K562 (cell line): ENCODE results near the gene SMC4. TPM values are rescaled to one million over a fixed set of nuclear protein-coding genes. Genes with fewer than 3 reads are reported as not detected.
A peak's percentile ranks its signal among the peaks of the same experiment; 100 is the strongest.

Experiments
- CEBPB ChIP-seq: fragments of 450-650 bp; IDR thresholded peaks from 2 replicates; pipeline ENCODE4 v1.6.1; 2016; ENCODE audit warnings: missing genetic modification characterization, missing compliant biosample characterization
- CHAMP1 ChIP-seq: fragments of 450-650 bp; IDR thresholded peaks from 2 replicates; pipeline ENCODE4 v1.6.1; 2016; ENCODE audit warnings: mild to moderate bottlenecking
- CHCHD3 ChIP-seq: fragments of 250-450 bp; sonication (Bioruptor Pico); IDR thresholded peaks from 2 replicates; pipeline ENCODE4 v2.1.2; 2022; ENCODE audit warnings: mild to moderate bottlenecking
- EP300 ChIP-seq: IDR thresholded peaks from 2 replicates; pipeline ENCODE4 v1.6.1; 2012; ENCODE audit warnings: low read length, improper control_type of control experiment
- GTF2E2 ChIP-seq: fragments of 200-800 bp; sonication (Bioruptor generic); IDR thresholded peaks from 2 replicates; pipeline ENCODE4 v1.6.1; 2016; ENCODE audit warnings: missing genetic modification characterization, missing compliant biosample characterization
- HNRNPL ChIP-seq: fragments of 200-400 bp; formaldehyde crosslinking; IDR thresholded peaks from 2 replicates; pipeline ENCODE4 v1.6.1; 2017; ENCODE audit warnings: low read depth, mild to moderate bottlenecking, low read length
- KLF6 ChIP-seq: fragments of 250-450 bp; sonication (Bioruptor Pico); IDR thresholded peaks from 2 replicates; pipeline ENCODE4 v1.4.0; 2020; ENCODE audit warnings: mild to moderate bottlenecking, moderate library complexity, borderline replicate concordance
- NELFE ChIP-seq: IDR thresholded peaks from 2 replicates; pipeline ENCODE4 v1.6.1; 2011; ENCODE audit warnings: mild to moderate bottlenecking; ENCODE audit not compliant: insufficient read depth, insufficient read length
- NR0B1 ChIP-seq: fragments of 450-650 bp; IDR thresholded peaks from one replicate; pipeline ENCODE4 v1.6.1; 2018; ENCODE audit warnings: mild to moderate bottlenecking, moderate library complexity; ENCODE audit not compliant: partially characterized antibody
- NR2C1 ChIP-seq, 2 experiments: fragments of 450-650 bp; IDR thresholded peaks; 2 replicates each; pipeline ENCODE4 v1.6.1; 2017; ENCODE audit warnings: mild to moderate bottlenecking in 2 of 2, antibody characterized with exemption in 1 of 2, inconsistent platforms in 1 of 2, missing compliant biosample characterization in 1 of 2, missing genetic modification characterization in 1 of 2
- RBM22 ChIP-seq: fragments of 200-400 bp; formaldehyde crosslinking; IDR thresholded peaks from 2 replicates; pipeline ENCODE4 v1.6.1; 2018; ENCODE audit warnings: low read length, low read depth; ENCODE audit not compliant: poor library complexity, severe bottlenecking
- TAF9B ChIP-seq: fragments of 450-650 bp; IDR thresholded peaks from 2 replicates; pipeline ENCODE4 v1.6.1; 2018; ENCODE audit warnings: mild to moderate bottlenecking; ENCODE audit not compliant: partially characterized antibody
- ZBTB43 ChIP-seq: sonication (generic); formaldehyde crosslinking; IDR thresholded peaks from 2 replicates; pipeline ENCODE4 v1.8.0; 2023; ENCODE audit warnings: mild to moderate bottlenecking, missing genetic modification reagents
- ZNF212 ChIP-seq: fragments of 450-650 bp; formaldehyde crosslinking; IDR thresholded peaks from 2 replicates; pipeline ENCODE4 v1.4.0; 2020; ENCODE audit warnings: mild to moderate bottlenecking
- ZNF408 ChIP-seq: fragments of 250-450 bp; sonication (Bioruptor Pico); IDR thresholded peaks from 2 replicates; pipeline ENCODE4 v1.4.0; 2020; ENCODE audit warnings: low read depth, mild to moderate bottlenecking, moderate library complexity
- polyA plus RNA-seq, 8 experiments: library from polyadenylated mRNA; depleted of rRNA in 4 of 8; stranded (reverse) in 5 of 8; unstranded in 3 of 8; fragments of >200 nt; fragmentation: Nextera tagmentation in 2 of 8; fragmentation: Illumina TruSeq in 1 of 8; extraction: Ambion mirVana in 2 of 8; extraction: Trizol in 1 of 8; gene quantifications; 2 replicates each; pipeline versions ENCODE4 v1.2.1 to v1.2.3, GENCODE V29; 2011 to 2014; ENCODE audit warnings: inconsistent platforms in 1 of 8, missing spikeins in 1 of 8
- total RNA-seq, 7 experiments: library from RNA; depleted of rRNA in 6 of 7; stranded (reverse); fragments of >200 nt in 6 of 7; fragmentation: Illumina TruSeq in 2 of 7; extraction: Trizol in 2 of 7; gene quantifications; 2 replicates each; pipeline versions ENCODE4 v1.2.1 to v1.2.3, GENCODE V29; 2011 to 2021; ENCODE audit warnings: low replicate concordance in 1 of 7
- TF ChIP-seq, protein P1 (sequence below): fragments of 450-650 bp; IDR thresholded peaks from 2 replicates; pipeline ENCODE4 v1.6.1; 2017; ENCODE audit warnings: antibody characterized with exemption
- TF ChIP-seq, protein P2 (sequence below): fragments of 450-650 bp; conservative IDR thresholded peaks from 2 replicates; pipeline ENCODE4 v1.6.1; 2016; ENCODE audit warnings: missing genetic modification characterization, low read depth, mild to moderate bottlenecking, missing compliant biosample characterization, moderate library complexity

SMC4 gene
- total and polyA plus RNA-seq, 9 of the 15 experiments (the other 6 are each of a cell fraction or from before 2014, with no cell fraction given): 87.9 to 347 (median 176) TPM

- TF ChIP-seq GTF2E2: no peak
- TF ChIP-seq CEBPB: peak; percentile 64; the same call in 1 of the 2 replicates
- TF ChIP-seq EP300: no peak
- TF ChIP-seq HNRNPL: no peak
- TF ChIP-seq CHAMP1: no peak
- no peak for TF ChIP-seq ZNF408
- no peak for TF ChIP-seq TAF9B
- no peak for TF ChIP-seq NR2C1 (IDR thresholded peaks at IDR 0.05)
- no peak for TF ChIP-seq NR2C1 (tag; IDR thresholded peaks at IDR 0.05)
- TF ChIP-seq, protein P1, sequence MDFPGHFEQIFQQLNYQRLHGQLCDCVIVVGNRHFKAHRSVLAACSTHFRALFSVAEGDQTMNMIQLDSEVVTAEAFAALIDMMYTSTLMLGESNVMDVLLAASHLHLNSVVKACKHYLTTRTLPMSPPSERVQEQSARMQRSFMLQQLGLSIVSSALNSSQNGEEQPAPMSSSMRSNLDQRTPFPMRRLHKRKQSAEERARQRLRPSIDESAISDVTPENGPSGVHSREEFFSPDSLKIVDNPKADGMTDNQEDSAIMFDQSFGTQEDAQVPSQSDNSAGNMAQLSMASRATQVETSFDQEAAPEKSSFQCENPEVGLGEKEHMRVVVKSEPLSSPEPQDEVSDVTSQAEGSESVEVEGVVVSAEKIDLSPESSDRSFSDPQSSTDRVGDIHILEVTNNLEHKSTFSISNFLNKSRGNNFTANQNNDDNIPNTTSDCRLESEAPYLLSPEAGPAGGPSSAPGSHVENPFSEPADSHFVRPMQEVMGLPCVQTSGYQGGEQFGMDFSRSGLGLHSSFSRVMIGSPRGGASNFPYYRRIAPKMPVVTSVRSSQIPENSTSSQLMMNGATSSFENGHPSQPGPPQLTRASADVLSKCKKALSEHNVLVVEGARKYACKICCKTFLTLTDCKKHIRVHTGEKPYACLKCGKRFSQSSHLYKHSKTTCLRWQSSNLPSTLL: no peak
- TF ChIP-seq, protein P2, sequence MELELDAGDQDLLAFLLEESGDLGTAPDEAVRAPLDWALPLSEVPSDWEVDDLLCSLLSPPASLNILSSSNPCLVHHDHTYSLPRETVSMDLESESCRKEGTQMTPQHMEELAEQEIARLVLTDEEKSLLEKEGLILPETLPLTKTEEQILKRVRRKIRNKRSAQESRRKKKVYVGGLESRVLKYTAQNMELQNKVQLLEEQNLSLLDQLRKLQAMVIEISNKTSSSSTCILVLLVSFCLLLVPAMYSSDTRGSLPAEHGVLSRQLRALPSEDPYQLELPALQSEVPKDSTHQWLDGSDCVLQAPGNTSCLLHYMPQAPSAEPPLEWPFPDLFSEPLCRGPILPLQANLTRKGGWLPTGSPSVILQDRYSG (tag): no peak
- TF ChIP-seq KLF6 (CRISPR knock-in tag): no peak
- no peak for TF ChIP-seq ZNF212
- TF ChIP-seq NR0B1: no peak
- TF ChIP-seq NELFE: no peak
- TF ChIP-seq RBM22: no peak
- TF ChIP-seq ZBTB43 (CRISPR knock-in tag): no peak
- no peak for TF ChIP-seq CHCHD3 (CRISPR knock-in tag)
Measured at GRCh38 chr3:160400030-160400701, 716 bp downstream of the SMC4 start (continued).
